Prostate gland (tissue), 2 donors: ENCODE measurements around the gene CCRL2. TPM values are rescaled to one million over a fixed set of nuclear protein-coding genes. Genes with fewer than 3 reads are reported as not detected.

Experiments used
- DNase-seq: peaks from one replicate; pipeline ENCODE4 v3.0.0-alpha.2; 2019; ENCODE audit warnings: low spot score
- H3K27ac ChIP-seq, 2 donors: fragments of 200-600 bp; sonication (generic); 2 replicates each; pipeline ENCODE4 v1.5.1; 2017 to 2019
- H3K27me3 ChIP-seq: fragments of 200-600 bp; sonication (generic); replicated peaks from 2 replicates; pipeline ENCODE4 v1.5.1; 2019; ENCODE audit not compliant: insufficient read depth
- H3K36me3 ChIP-seq, 2 donors: fragments of 200-600 bp; sonication (generic); 1 replicate in 1 of 2; 2 replicates in 1 of 2; pipeline versions ENCODE4 v1.5.1 to v1.8.1; 2017 to 2019
- H3K4me1 ChIP-seq: fragments of 200-600 bp; sonication (generic); replicated peaks from 2 replicates; pipeline ENCODE4 v1.5.1; 2019
- H3K4me3 ChIP-seq, 2 donors: fragments of 200-600 bp; sonication (generic); 2 replicates each; pipeline ENCODE4 v1.5.1; 2017 to 2019
- H3K9me3 ChIP-seq: fragments of 200-600 bp; sonication (generic); 2 replicates; pipeline ENCODE4 v1.5.1; 2017
- CTCF ChIP-seq, 4 experiments: fragments of 200-600 bp in 2 of 4; fragments of 450-650 bp in 2 of 4; sonication (generic) in 2 of 4; IDR thresholded peaks; 1 replicate in 3 of 4; 2 replicates in 1 of 4; pipeline ENCODE4 v1.5.1; 2016 to 2019; ENCODE audit warnings: antibody characterized with exemption in 4 of 4, mild to moderate bottlenecking in 2 of 4, moderate library complexity in 2 of 4
- POLR2A ChIP-seq: fragments of 450-650 bp; IDR thresholded peaks from one replicate; pipeline ENCODE4 v1.6.1; 2016; ENCODE audit warnings: antibody characterized with exemption, mild to moderate bottlenecking
- POLR2AphosphoS5 ChIP-seq: sonication (generic); formaldehyde crosslinking; IDR thresholded peaks from one replicate; pipeline ENCODE4 v1.6.1; 2017; ENCODE audit warnings: antibody characterized with exemption
- WGBS: methylation state at CpG from one replicate; pipeline ENCODE4 v1.1.5; 2018; 5-methylcytosine and 5-hydroxymethylcytosine counted together
- intact Hi-C: fragments of 100-400 bp; cut with DNase I; formaldehyde crosslinking; loops from one replicate; pipeline ENCODE4 v1.14.2; 2022
- total RNA-seq, 2 donors: library from RNA; depleted of rRNA; stranded (reverse); fragments of >200 nt; gene quantifications; one replicate each; pipeline ENCODE4 v1.1.0, GENCODE V29; 2016

The CCRL2 gene
- total RNA-seq, result under 1 TPM; 0.09 to 0.45 TPM

GRCh38 chr3:46406788-46407611 lies at the start of gene CCRL2, which contains the start of gene CCR5AS:
Gene CCRL2, plus strand, starts transcription at chr3:46407259. Its CDS starts 821 bp downstream, at chr3:46408080.
Gene CCR5AS, minus strand, starts transcription at chr3:46407066.
- WGBS, result 64% methylated on average over 20 of the region's 20 CpGs
- H3K4me3 ChIP-seq, result no peak within 1 kb of the TSS
- no peak for DNase-seq
- no peaks in the 10 kb centered on the region for H3K36me3 ChIP-seq
- no peaks in the 10 kb centered on the region for H3K9me3 ChIP-seq
- H3K4me1 ChIP-seq, result peaks cover 2% of the 10 kb centered on the region
- intact Hi-C loops, result no loop called here
- peak within 1 kb of the TSS in 1 of 2 donors; percentile 61 for H3K27ac ChIP-seq
- no peaks in the 10 kb centered on the region for H3K27me3 ChIP-seq
- TF ChIP-seq POLR2A (peak; percentile 24), POLR2AphosphoS5 (peak; percentile 35), CTCF (IDR thresholded peaks at IDR 0.05) (no peak)

GRCh38 chr3:46358466-46358865 lies 48.6 kb upstream of the CCRL2 start:
- no peaks in the 10 kb centered on the region for H3K9me3 ChIP-seq
- H3K27ac ChIP-seq, result no peak overlapping the region
- no peak for DNase-seq
- no peaks in the 10 kb centered on the region for H3K4me1 ChIP-seq
- 64% methylated on average over 6 of the region's 6 CpGs for WGBS
- TF ChIP-seq CTCF (IDR thresholded peaks at IDR 0.05) (no peak), POLR2AphosphoS5 (peak; percentile 35), POLR2A (no peak)
- H3K4me3 ChIP-seq, result no peak overlapping the region
- H3K27me3 ChIP-seq, result no peaks in the 10 kb centered on the region
- intact Hi-C loops, result no loop called here
- H3K36me3 ChIP-seq, result no peaks in the 10 kb centered on the region

- Histone ChIP-seq H3K4me3 (no peak overlapping the region), H3K4me1 (no peaks in the 10 kb centered on the region), H3K9me3 (no peaks in the 10 kb centered on the region), H3K27ac (no peak overlapping the region), H3K36me3 (no peaks in the 10 kb centered on the region), H3K27me3 (no peaks in the 10 kb centered on the region)
- WGBS, result 34% methylated on average over 11 of the region's 11 CpGs
- intact Hi-C loops, result no loop called here
- DNase-seq, result no peak
- TF ChIP-seq CTCF (IDR thresholded peaks at IDR 0.05), result no peak
- TF ChIP-seq POLR2A, result no peak
- no peak for TF ChIP-seq POLR2AphosphoS5
These were observed 47.1 kb upstream of the CCRL2 start for GRCh38 chr3:46359733-46360493.

- Histone ChIP-seq H3K4me1 (no peaks in the 10 kb centered on the region), H3K4me3 (no peak overlapping the region), H3K9me3 (no peaks in the 10 kb centered on the region), H3K36me3 (no peaks in the 10 kb centered on the region), H3K27ac (no peak overlapping the region), H3K27me3 (no peaks in the 10 kb centered on the region)
- TF ChIP-seq CTCF (IDR thresholded peaks at IDR 0.05) (no peak), POLR2AphosphoS5 (no peak), POLR2A (no peak)
- WGBS, result 75% methylated on average over 6 of the region's 6 CpGs
- no peak for DNase-seq
- intact Hi-C loops, result no loop called here
These were observed 46.2 kb upstream of the CCRL2 start for GRCh38 chr3:46360907-46361306.
